Lower leg skin (tissue), 4 donors: ENCODE results near the gene MYO1C. TPM values are rescaled to one million over a fixed set of nuclear protein-coding genes. Genes with fewer than 3 reads are reported as not detected.
A peak's percentile ranks its signal among the peaks of the same experiment; 100 is the strongest.

Source experiments
- DNase-seq, 2 donors: peaks; one replicate each; pipeline ENCODE4 v3.0.0-alpha.2; 2019; ENCODE audit warnings: low spot score in 2 of 2
- H3K4me3 ChIP-seq: fragments of 200-600 bp; sonication (generic); 2 replicates; pipeline ENCODE4 v1.5.1; 2017; ENCODE audit warnings: mild to moderate bottlenecking, low read depth; ENCODE audit not compliant: poor library complexity, severe bottlenecking
- CTCF ChIP-seq, 3 donors: fragments of 450-650 bp; IDR thresholded peaks; one replicate each; pipeline ENCODE4 v1.5.1; 2016; ENCODE audit warnings: antibody characterized with exemption in 3 of 3, mild to moderate bottlenecking in 3 of 3, moderate library complexity in 2 of 3
- POLR2A ChIP-seq, 2 donors: fragments of 450-650 bp; IDR thresholded peaks; one replicate each; pipeline ENCODE4 v1.6.1; 2016 to 2017; ENCODE audit warnings: antibody characterized with exemption in 2 of 2, mild to moderate bottlenecking in 1 of 2, moderate library complexity in 1 of 2
- WGBS, 2 donors: methylation state at CpG; one replicate each; pipeline ENCODE4 v1.1.5; 2018; 5-methylcytosine and 5-hydroxymethylcytosine counted together
- intact Hi-C: fragments of 100-400 bp; cut with DNase I; formaldehyde crosslinking; loops from one replicate; pipeline ENCODE4 v1.15.0; 2023; ENCODE audit warnings: low total_unique reads
- total RNA-seq, 4 donors: library from RNA; depleted of rRNA; stranded (reverse); fragments of >200 nt; gene quantifications; one replicate each; pipeline ENCODE4 v1.1.0, GENCODE V29; 2016

MYO1C gene
- total RNA-seq, 4 donors from 2014 or later = 71.3 to 101 (median 84.8) TPM

DNA sequence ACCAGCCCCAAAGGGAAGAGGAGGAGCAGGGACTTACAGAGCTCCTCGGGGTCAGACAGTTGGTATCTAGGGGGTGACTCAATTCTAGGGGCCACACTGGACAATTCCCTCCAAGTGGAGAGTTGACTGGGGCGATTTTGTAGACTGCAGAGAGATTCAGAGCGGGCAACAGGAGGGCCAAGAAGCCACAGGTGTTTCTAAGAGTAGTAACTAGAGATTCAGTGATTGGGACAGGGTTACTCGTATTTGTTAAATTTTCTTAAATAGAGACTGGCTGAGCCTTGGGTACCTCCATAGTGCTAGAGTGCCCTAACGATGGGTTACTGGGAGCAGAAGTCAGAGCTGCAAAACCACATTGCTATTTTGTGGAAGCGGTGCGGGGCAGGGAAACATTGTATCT is 27.2 kb upstream of the MYO1C start:
- no peak overlapping the region for H3K4me3 ChIP-seq
- no peak for TF ChIP-seq CTCF (IDR thresholded peaks at IDR 0.05)
- TF ChIP-seq POLR2A (IDR thresholded peaks at IDR 0.05) = no peak
- 84% methylated on average over 7 of the region's 7 CpGs for WGBS, 2 donors
- no peak for DNase-seq
- intact Hi-C loops = loop anchor here (10.0 kb wide), 1 partner anchor 155 kb away; no protein-coding TSS in a partner anchor

DNA sequence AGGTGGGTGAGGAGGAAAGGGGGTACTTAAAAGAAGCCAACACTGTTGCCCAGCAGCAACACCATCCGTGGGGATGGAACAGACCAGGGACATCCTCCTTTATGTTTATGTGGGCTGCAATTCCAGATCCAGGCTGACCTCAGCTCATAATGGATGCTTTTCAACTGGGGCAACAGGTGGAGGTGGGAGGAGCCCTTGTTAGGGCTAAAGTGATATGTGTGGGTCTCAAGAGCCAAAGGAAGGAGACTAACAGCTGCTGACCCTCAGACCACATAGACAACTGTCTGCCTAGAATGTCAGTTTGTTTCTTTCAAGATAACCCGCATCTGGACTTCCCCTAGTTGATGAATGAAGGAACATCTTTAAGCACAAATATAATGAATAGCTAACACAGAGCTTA is 25.9 kb upstream of the MYO1C start:
- TF ChIP-seq CTCF (IDR thresholded peaks at IDR 0.05) (no peak), POLR2A (IDR thresholded peaks at IDR 0.05) (no peak)
- intact Hi-C loops = loop anchor here (10.0 kb wide), 1 partner anchor 154 kb away; no protein-coding TSS in a partner anchor
- no peak overlapping the region for H3K4me3 ChIP-seq
- WGBS, 2 donors = 86 to 87% methylated on average over 2 of the region's 2 CpGs
- no peak for DNase-seq

DNA sequence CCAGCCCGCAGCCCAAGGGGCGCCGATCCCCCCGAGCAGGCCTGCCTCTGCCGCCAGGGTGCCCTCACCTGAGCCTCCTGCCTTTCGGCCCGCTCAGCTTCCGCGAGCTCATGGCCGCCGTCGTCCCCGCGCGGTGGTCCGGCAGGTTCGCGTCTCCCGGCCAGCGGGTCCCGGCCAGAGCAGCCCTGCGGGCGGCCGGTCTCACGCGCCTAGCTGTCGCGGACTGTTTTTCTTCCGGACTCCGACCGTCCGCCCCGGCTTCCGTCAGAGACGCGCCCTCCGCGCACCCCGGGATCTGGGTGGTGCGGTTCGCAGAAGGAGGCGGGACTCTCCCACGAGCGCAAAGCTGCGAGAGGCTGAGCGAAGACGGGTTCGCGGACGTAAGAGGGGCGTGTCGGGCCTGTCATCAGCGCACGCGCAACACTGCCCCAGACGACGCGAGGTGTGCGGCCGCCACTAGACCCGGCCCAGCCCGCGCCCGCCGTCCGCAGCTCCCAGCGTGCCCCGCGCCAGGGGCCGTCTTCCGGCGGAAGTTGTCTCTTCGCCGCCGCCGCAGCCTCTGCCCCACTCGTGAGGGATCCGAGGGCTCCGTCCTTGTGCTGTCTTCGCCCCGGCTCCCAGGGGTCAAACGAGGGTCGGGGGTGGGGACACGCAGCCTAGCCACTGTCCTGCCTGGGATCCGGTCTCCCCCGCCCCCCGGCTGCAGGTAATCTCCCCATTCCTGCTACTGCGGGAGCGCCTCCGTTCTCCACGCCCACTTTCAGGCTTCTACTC is 24.1 kb upstream of the MYO1C start, which contains the start of gene INPP5K:
TSS of gene INPP5K (minus strand) at position 225 of the 774 bp plus-strand sequence. CDS start at position 112, 113 bp downstream.
- intact Hi-C loops = loop anchor here (10.0 kb wide), 1 partner anchor 152 kb away; no protein-coding TSS in a partner anchor
- TF ChIP-seq POLR2A (IDR thresholded peaks at IDR 0.05) (no peak), CTCF (IDR thresholded peaks at IDR 0.05) (no peak)
- peak; percentile 98 to 99 for DNase-seq
- WGBS, 2 donors = 0 to 1% methylated on average over 28 to 51 of the region's 91 CpGs
- peak within 1 kb of the TSS; percentile 94 for H3K4me3 ChIP-seq

DNA sequence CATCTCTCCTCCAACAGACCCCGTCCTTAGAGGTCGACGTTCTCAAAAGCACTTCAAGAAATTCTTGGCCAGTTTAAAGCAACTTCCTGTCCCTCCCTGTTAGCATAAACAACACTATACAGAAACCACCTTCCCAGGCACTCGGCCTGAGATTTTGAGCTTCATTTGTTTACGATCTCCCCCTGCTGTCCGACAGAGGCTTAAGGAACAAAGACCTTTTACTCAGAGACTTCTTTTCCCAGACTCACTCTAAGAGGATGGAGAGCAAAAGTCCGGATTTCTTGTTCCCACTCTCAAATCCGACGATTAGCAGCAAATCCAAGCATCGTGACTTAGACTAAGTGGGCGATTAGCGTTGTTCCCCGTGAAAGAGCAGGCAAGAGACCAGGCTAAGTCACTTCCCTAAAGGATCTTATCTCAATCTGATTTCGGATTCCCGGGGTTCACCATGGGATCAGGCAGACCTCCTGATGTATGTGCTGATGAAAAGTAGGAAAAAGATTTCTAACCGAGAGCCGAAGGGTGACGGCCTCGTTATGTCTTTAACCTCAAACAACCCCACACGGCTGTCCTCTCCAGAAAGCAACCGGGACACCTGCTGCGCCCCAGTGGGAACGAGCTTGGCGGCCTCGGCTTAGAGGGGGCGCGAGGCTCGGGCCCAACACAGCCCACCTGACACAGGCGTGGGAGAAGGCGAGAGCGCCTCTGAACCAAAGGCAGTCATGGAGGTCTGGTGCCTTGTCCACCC is 23.3 kb upstream of the MYO1C start:
- intact Hi-C loops = loop anchor here (10.0 kb wide), 1 partner anchor 151 kb away; no protein-coding TSS in a partner anchor
- 0 to 1% methylated on average over 19 to 31 of the region's 31 CpGs for WGBS, 2 donors
- peak in 1 of 2 donors; percentile 74 for DNase-seq
- TF ChIP-seq POLR2A (IDR thresholded peaks at IDR 0.05) (no peak), CTCF (IDR thresholded peaks at IDR 0.05) (no peak)
- H3K4me3 ChIP-seq = peak overlapping the region; percentile 94

GRCh38 chr17:1512351-1512750 is 19.9 kb upstream of the MYO1C start:
- TF ChIP-seq CTCF (IDR thresholded peaks at IDR 0.05) = no peak
- TF ChIP-seq POLR2A (IDR thresholded peaks at IDR 0.05) = no peak
- H3K4me3 ChIP-seq = no peak overlapping the region
- WGBS, 2 donors = 55 to 57% methylated on average over 2 of the region's 2 CpGs
- DNase-seq = no peak
- intact Hi-C loops = loop anchor here (10.0 kb wide), 1 partner anchor 148 kb away; no protein-coding TSS in a partner anchor
